ENCODE results near the gene TMEM87A.

- TF ChIP-seq MAX (IDR thresholded peaks at IDR 0.05) (no peak), TEAD4 (IDR thresholded peaks at IDR 0.05) (no peak), ZBTB7A (IDR thresholded peaks at IDR 0.05; ENCODE audit: low read depth) (no peak), REST (IDR thresholded peaks at IDR 0.05; ENCODE audit: low read depth) (no peak), EP300 (IDR thresholded peaks at IDR 0.05; ENCODE audit: borderline replicate concordance) (no peak), RAD21 (IDR thresholded peaks at IDR 0.05; ENCODE audit: low read depth) (no peak), YY1 (IDR thresholded peaks at IDR 0.05; ENCODE audit: low read depth) (no peak), NFIC (IDR thresholded peaks at IDR 0.05) (no peak), TCF12 (IDR thresholded peaks at IDR 0.05; ENCODE audit: low read depth) (no peak), FOXM1 (IDR thresholded peaks at IDR 0.05; ENCODE audit: borderline replicate concordance, low read depth) (no peak), TAF1 (IDR thresholded peaks at IDR 0.05; ENCODE audit: low read depth) (no peak), CREB1 (IDR thresholded peaks at IDR 0.05; ENCODE audit: low read depth) (no peak), EGR1 (IDR thresholded peaks at IDR 0.05) (no peak), USF1 (IDR thresholded peaks at IDR 0.05) (no peak)
Measured at GRCh38 chr15:42231088-42231487, 42.1 kb downstream of the TMEM87A start.
